ENCODE results near the gene NTN1.

GRCh38 chr17:9225305-9226101 lies 204.2 kb downstream of the NTN1 start:
- TF ChIP-seq TAF1 (CRISPR knock-in tag; IDR thresholded peaks at IDR 0.05) (no peak), MIXL1 (CRISPR knock-in tag; IDR thresholded peaks at IDR 0.05) (no peak), MAZ (IDR thresholded peaks at IDR 0.05; ENCODE audit: borderline replicate concordance, low read depth, low read length) (no peak), MAZ (CRISPR knock-in tag; IDR thresholded peaks at IDR 0.05; ENCODE audit: low read depth) (no peak), EZH2 (conservative IDR thresholded peaks at IDR 0.05; ENCODE audit: low read depth, low read length) (no peak), FIP1L1 (IDR thresholded peaks at IDR 0.05; ENCODE audit: borderline replicate concordance, insufficient read depth, low read depth, low read length) (no peak), CTCF (CRISPR knock-in tag; IDR thresholded peaks at IDR 0.05) (no peak), CEBPB (IDR thresholded peaks at IDR 0.05; ENCODE audit: borderline replicate concordance, low read depth, low read length) (no peak), HDAC6 (IDR thresholded peaks at IDR 0.05; ENCODE audit: low read depth, low read length) (no peak), ZSCAN29 (CRISPR knock-in tag; conservative IDR thresholded peaks at IDR 0.05) (no peak)
- TF ChIP-seq, protein P1, sequence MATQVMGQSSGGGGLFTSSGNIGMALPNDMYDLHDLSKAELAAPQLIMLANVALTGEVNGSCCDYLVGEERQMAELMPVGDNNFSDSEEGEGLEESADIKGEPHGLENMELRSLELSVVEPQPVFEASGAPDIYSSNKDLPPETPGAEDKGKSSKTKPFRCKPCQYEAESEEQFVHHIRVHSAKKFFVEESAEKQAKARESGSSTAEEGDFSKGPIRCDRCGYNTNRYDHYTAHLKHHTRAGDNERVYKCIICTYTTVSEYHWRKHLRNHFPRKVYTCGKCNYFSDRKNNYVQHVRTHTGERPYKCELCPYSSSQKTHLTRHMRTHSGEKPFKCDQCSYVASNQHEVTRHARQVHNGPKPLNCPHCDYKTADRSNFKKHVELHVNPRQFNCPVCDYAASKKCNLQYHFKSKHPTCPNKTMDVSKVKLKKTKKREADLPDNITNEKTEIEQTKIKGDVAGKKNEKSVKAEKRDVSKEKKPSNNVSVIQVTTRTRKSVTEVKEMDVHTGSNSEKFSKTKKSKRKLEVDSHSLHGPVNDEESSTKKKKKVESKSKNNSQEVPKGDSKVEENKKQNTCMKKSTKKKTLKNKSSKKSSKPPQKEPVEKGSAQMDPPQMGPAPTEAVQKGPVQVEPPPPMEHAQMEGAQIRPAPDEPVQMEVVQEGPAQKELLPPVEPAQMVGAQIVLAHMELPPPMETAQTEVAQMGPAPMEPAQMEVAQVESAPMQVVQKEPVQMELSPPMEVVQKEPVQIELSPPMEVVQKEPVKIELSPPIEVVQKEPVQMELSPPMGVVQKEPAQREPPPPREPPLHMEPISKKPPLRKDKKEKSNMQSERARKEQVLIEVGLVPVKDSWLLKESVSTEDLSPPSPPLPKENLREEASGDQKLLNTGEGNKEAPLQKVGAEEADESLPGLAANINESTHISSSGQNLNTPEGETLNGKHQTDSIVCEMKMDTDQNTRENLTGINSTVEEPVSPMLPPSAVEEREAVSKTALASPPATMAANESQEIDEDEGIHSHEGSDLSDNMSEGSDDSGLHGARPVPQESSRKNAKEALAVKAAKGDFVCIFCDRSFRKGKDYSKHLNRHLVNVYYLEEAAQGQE (IDR thresholded peaks at IDR 0.05; ENCODE audit: borderline replicate concordance in 1 of 2, low read depth in 1 of 2, low read length in 2 of 2): no peak

Data from HepG2 (cell line).